GM23338 (cell line): Measurements from ENCODE around the gene RPS2. TPM values are rescaled to one million over a fixed set of nuclear protein-coding genes. Genes with fewer than 3 reads are reported as not detected.

Experiments used
- ATAC-seq: fragments of 200-7000 bp; cut with Tn5 transposase; 3 replicates; pipeline ENCODE4 v1.9.1; 2020
- DNase-seq: peaks from one replicate; pipeline ENCODE4 v3.0.0-alpha.2; 2015; ENCODE audit warnings: low spot score
- H2AFZ ChIP-seq: fragments of 200-600 bp; sonication (generic); 2 replicates; pipeline ENCODE4 v1.8.0; 2016; ENCODE audit warnings: antibody characterized with exemption, mild to moderate bottlenecking, moderate library complexity
- H3F3A ChIP-seq: fragments of 200-600 bp; sonication (generic); replicated peaks from 2 replicates; pipeline ENCODE4 v1.8.0; 2017; ENCODE audit warnings: antibody characterized with exemption, mixed run types, low read depth
- H3K27ac ChIP-seq: fragments of 200-600 bp; sonication (generic); 2 replicates; pipeline ENCODE4 v1.6.1; 2016; ENCODE audit warnings: low read depth
- H3K27me3 ChIP-seq: fragments of 200-600 bp; sonication (generic); 2 replicates; pipeline ENCODE4 v1.8.0; 2016; ENCODE audit warnings: mild to moderate bottlenecking, mixed run types, moderate library complexity; ENCODE audit not compliant: insufficient read depth
- H3K36me3 ChIP-seq: fragments of 200-600 bp; sonication (generic); 2 replicates; pipeline ENCODE4 v1.8.0; 2016; ENCODE audit warnings: mild to moderate bottlenecking; ENCODE audit not compliant: insufficient read depth
- H3K4me1 ChIP-seq: fragments of 200-600 bp; sonication (generic); 2 replicates; pipeline ENCODE4 v1.8.0; 2016; ENCODE audit warnings: mild to moderate bottlenecking, moderate library complexity; ENCODE audit not compliant: insufficient read depth
- H3K4me2 ChIP-seq: fragments of 200-600 bp; sonication (generic); 2 replicates; pipeline ENCODE4 v1.7.1; 2017; ENCODE audit warnings: mixed run types
- H3K4me3 ChIP-seq: fragments of 200-600 bp; sonication (generic); 2 replicates; pipeline ENCODE4 v1.6.1; 2016; ENCODE audit warnings: mixed run types
- H3K79me2 ChIP-seq: fragments of 200-600 bp; sonication (generic); replicated peaks from 2 replicates; pipeline ENCODE4 v1.8.0; 2017; ENCODE audit warnings: mild to moderate bottlenecking; ENCODE audit not compliant: insufficient read depth
- H3K9me2 ChIP-seq: fragments of 200-600 bp; sonication (generic); 2 replicates; pipeline ENCODE4 v1.8.0; 2017; ENCODE audit not compliant: insufficient read depth
- H4K20me1 ChIP-seq: fragments of 200-600 bp; sonication (generic); replicated peaks from 2 replicates; pipeline ENCODE4 v1.8.0; 2017; ENCODE audit warnings: mild to moderate bottlenecking; ENCODE audit not compliant: insufficient read depth
- H3K27ac Mint-ChIP-seq: 2 replicates; pipeline ENCODE4 v1.8.0; 2020; ENCODE audit warnings: inconsistent platforms, mild to moderate bottlenecking, moderate library complexity, mixed read lengths
- H3K27me3 Mint-ChIP-seq: 3 replicates; pipeline ENCODE4 v1.8.0; 2022; ENCODE audit warnings: low read depth, mild to moderate bottlenecking, moderate library complexity, mixed read lengths, inconsistent platforms; ENCODE audit not compliant: insufficient read depth, poor library complexity
- H3K36me3 Mint-ChIP-seq: 3 replicates; pipeline ENCODE4 v1.8.0; 2021; ENCODE audit warnings: low read depth, mild to moderate bottlenecking, inconsistent platforms, moderate library complexity, mixed read lengths
- H3K4me1 Mint-ChIP-seq: 3 replicates; pipeline ENCODE4 v1.8.0; 2020; ENCODE audit warnings: mild to moderate bottlenecking, inconsistent platforms, mixed read lengths
- H3K4me3 Mint-ChIP-seq: 3 replicates; pipeline ENCODE4 v1.8.0; 2021; ENCODE audit warnings: moderate library complexity, mild to moderate bottlenecking, inconsistent platforms, mixed read lengths
- H3K9me3 Mint-ChIP-seq: 3 replicates; pipeline ENCODE4 v1.8.0; 2020; ENCODE audit warnings: moderate library complexity, mild to moderate bottlenecking, inconsistent platforms, mixed read lengths
- EZH2 ChIP-seq: fragments of 200-600 bp; sonication (generic); IDR thresholded peaks from one replicate; pipeline ENCODE4 v1.8.0; 2017; ENCODE audit warnings: antibody characterized with exemption, mild to moderate bottlenecking, low read depth; ENCODE audit not compliant: unreplicated experiment
- EZH2phosphoT487 ChIP-seq: fragments of 200-600 bp; sonication (generic); IDR thresholded peaks from one replicate; pipeline ENCODE4 v1.8.1; 2018; ENCODE audit warnings: antibody characterized with exemption; ENCODE audit not compliant: unreplicated experiment
- NANOG ChIP-seq: IDR thresholded peaks from 2 replicates; pipeline ENCODE4 v1.6.1; 2016; ENCODE audit warnings: antibody characterized with exemption, borderline replicate concordance
- POLR2AphosphoS5 ChIP-seq: IDR thresholded peaks from 2 replicates; pipeline ENCODE4 v1.6.1; 2016; ENCODE audit warnings: antibody characterized with exemption, low read depth
- STAT1 ChIP-seq: IDR thresholded peaks from one replicate; pipeline ENCODE4 v1.6.1; 2016; ENCODE audit warnings: antibody characterized with exemption; ENCODE audit not compliant: unreplicated experiment
- ZNF114 ChIP-seq: fragments of 250-450 bp; sonication (Bioruptor Pico); IDR thresholded peaks from 2 replicates; pipeline ENCODE4 v1.5.0; 2020; ENCODE audit warnings: mild to moderate bottlenecking, moderate library complexity
- ZNF331 ChIP-seq: fragments of 250-450 bp; sonication (Bioruptor Pico); IDR thresholded peaks from 2 replicates; pipeline ENCODE4 v1.5.0; 2020; ENCODE audit warnings: low read depth, mild to moderate bottlenecking, moderate library complexity
- polyA plus RNA-seq: library from polyadenylated mRNA; unstranded; fragments of >200 nt; fragmentation: Nextera tagmentation; extraction: Ambion mirVana; gene quantifications from 2 replicates; pipeline ENCODE4 v1.2.1, GENCODE V29; 2016
- total RNA-seq: library from RNA; depleted of rRNA; stranded (reverse); fragments of >200 nt; shearing (Covaris generic); gene quantifications from 2 replicates; pipeline ENCODE4 v1.2.3, GENCODE V29; 2014
- TF ChIP-seq, protein P1 (sequence below), 2 experiments: fragments of 200-600 bp in 1 of 2; sonication (generic) in 1 of 2; conservative IDR thresholded peaks; 2 replicates each; pipeline versions ENCODE4 v1.5.1 to v1.6.1; 2016 to 2017; ENCODE audit warnings: antibody characterized with exemption in 2 of 2, low read depth in 2 of 2, mild to moderate bottlenecking in 2 of 2, moderate library complexity in 1 of 2
- TF ChIP-seq, protein P2 (sequence below): IDR thresholded peaks from 2 replicates; pipeline ENCODE4 v1.6.1; 2016; ENCODE audit warnings: antibody characterized with exemption
- TF ChIP-seq, protein P3 (sequence below): fragments of 250-450 bp; sonication (Bioruptor Pico); IDR thresholded peaks from 2 replicates; pipeline ENCODE4 v1.5.0; 2020; ENCODE audit warnings: mild to moderate bottlenecking, moderate library complexity

RPS2 gene
- total and polyA plus RNA-seq, 2 experiments from 2014 or later, result 3,786 to 3,992 TPM

DNA sequence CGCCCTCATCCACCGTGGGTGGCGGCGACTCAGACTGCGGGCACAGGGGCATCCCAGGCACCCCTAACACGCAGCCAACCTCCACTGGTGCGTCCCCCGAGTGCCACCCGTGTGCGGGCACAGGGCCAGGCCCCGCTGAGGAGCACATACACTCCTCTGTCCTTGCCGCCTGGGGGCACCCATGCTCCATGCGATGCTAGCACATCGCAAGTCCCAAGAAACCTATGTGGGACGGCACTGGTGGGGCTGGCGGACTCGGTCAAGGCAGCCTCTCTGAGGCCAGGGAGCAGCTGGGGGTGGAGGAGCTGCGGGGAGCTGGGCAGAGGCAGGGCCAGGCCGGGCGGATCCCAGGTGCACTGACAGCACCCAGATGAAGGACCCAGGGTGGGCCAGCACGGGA lies 41.0 kb upstream of the RPS2 start:
- Histone ChIP-seq H3K4me1 (peaks cover 22% of the 10 kb centered on the region), H3K4me3 (no peak overlapping the region), H3K9me2 (no peaks in the 10 kb centered on the region), H3K27ac (no peak overlapping the region), H3K4me2 (no peak overlapping the region), H3K79me2 (peaks cover 42% of the 10 kb centered on the region), H4K20me1 (peaks cover 36% of the 10 kb centered on the region), H3F3A (peaks cover 33% of the 10 kb centered on the region; the same call in 1 of the 2 replicates), H3K36me3 (no peaks in the 10 kb centered on the region), H2AFZ (no peak overlapping the region), H3K27me3 (no peaks in the 10 kb centered on the region)
- DNase-seq, result peak; percentile 72
- peak; percentile 11 for ATAC-seq
- H3K4me3 Mint-ChIP-seq, result no peak overlapping the region; the same call in 2 of the 3 replicates
- no peak overlapping the region for H3K27ac Mint-ChIP-seq
- peaks cover 25% of the 10 kb centered on the region for H3K36me3 Mint-ChIP-seq
- TF ChIP-seq ZNF114 (CRISPR knock-in tag), result no peak
- no peak for TF ChIP-seq ZNF331 (CRISPR knock-in tag)
- TF ChIP-seq, protein P1, sequence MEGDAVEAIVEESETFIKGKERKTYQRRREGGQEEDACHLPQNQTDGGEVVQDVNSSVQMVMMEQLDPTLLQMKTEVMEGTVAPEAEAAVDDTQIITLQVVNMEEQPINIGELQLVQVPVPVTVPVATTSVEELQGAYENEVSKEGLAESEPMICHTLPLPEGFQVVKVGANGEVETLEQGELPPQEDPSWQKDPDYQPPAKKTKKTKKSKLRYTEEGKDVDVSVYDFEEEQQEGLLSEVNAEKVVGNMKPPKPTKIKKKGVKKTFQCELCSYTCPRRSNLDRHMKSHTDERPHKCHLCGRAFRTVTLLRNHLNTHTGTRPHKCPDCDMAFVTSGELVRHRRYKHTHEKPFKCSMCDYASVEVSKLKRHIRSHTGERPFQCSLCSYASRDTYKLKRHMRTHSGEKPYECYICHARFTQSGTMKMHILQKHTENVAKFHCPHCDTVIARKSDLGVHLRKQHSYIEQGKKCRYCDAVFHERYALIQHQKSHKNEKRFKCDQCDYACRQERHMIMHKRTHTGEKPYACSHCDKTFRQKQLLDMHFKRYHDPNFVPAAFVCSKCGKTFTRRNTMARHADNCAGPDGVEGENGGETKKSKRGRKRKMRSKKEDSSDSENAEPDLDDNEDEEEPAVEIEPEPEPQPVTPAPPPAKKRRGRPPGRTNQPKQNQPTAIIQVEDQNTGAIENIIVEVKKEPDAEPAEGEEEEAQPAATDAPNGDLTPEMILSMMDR (conservative IDR thresholded peaks at IDR 0.05; ENCODE audit: low read depth in 2 of 2), result peak; percentile 46 to 71
- no peak for TF ChIP-seq STAT1
- TF ChIP-seq, protein P2, sequence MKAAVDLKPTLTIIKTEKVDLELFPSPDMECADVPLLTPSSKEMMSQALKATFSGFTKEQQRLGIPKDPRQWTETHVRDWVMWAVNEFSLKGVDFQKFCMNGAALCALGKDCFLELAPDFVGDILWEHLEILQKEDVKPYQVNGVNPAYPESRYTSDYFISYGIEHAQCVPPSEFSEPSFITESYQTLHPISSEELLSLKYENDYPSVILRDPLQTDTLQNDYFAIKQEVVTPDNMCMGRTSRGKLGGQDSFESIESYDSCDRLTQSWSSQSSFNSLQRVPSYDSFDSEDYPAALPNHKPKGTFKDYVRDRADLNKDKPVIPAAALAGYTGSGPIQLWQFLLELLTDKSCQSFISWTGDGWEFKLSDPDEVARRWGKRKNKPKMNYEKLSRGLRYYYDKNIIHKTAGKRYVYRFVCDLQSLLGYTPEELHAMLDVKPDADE, result no peak
- TF ChIP-seq NANOG, result no peak
- peaks cover 37% of the 10 kb centered on the region for H3K4me1 Mint-ChIP-seq
- H3K27me3 Mint-ChIP-seq, result peaks cover 13% of the 10 kb centered on the region
- no peaks in the 10 kb centered on the region for H3K9me3 Mint-ChIP-seq

DNA sequence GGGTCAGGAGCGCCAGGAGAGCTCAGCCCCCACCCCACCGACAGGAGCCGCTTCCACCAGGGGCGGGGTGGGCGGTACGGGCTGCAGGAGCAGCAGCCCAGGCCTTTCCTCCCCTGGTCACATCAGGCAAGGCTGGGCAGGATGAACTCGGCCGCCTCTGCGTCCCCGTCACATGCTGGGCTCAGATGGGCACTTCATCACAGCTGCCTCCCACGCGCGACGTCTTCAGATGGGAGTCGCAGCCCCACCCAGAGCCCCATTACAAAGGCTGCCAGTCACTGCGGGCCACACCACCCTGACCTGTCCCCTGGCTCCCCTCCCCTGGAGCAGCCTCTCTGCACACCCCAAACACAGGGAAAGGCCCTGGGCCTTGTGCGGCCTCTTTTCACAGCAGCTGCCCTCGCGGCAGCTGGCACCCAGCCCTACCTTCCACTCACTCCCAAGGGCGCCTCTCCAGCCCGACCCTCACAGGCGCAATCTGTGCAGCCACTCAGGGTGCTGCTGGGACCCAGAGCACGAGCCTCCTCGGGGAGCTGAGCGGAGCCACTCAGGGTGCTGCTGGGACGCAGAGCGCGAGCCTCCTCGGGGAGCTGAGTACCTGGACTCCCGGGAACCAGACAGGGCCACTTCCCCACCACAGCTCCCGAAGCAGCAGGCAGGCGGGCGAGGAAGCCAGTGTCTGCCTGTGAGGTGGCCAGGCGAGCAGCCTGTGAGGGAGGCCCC lies 40.3 kb upstream of the RPS2 start:
- Histone ChIP-seq H3K4me3 (no peak overlapping the region), H3K27ac (no peak overlapping the region), H4K20me1 (peaks cover 38% of the 10 kb centered on the region), H3K9me2 (no peaks in the 10 kb centered on the region), H3K79me2 (peaks cover 42% of the 10 kb centered on the region), H3K36me3 (no peaks in the 10 kb centered on the region), H3K4me2 (0 out of 2 replicates have a peak overlapping the region, but pooled peaks have one; percentile 69), H3K4me1 (peaks cover 18% of the 10 kb centered on the region), H3K27me3 (no peaks in the 10 kb centered on the region), H2AFZ (no peak overlapping the region), H3F3A (peaks cover 28% of the 10 kb centered on the region; the same call in 1 of the 2 replicates)
- H3K4me1 Mint-ChIP-seq, result peaks cover 32% of the 10 kb centered on the region
- H3K4me3 Mint-ChIP-seq, result no peak overlapping the region
- peaks cover 13% of the 10 kb centered on the region for H3K27me3 Mint-ChIP-seq
- no peak overlapping the region for H3K27ac Mint-ChIP-seq
- no peak for ATAC-seq
- peaks cover 29% of the 10 kb centered on the region for H3K36me3 Mint-ChIP-seq
- H3K9me3 Mint-ChIP-seq, result no peaks in the 10 kb centered on the region
- DNase-seq, result no peak
- no peak for TF ChIP-seq EZH2phosphoT487
- no peak for TF ChIP-seq POLR2AphosphoS5
- no peak for TF ChIP-seq EZH2
- TF ChIP-seq, protein P3, sequence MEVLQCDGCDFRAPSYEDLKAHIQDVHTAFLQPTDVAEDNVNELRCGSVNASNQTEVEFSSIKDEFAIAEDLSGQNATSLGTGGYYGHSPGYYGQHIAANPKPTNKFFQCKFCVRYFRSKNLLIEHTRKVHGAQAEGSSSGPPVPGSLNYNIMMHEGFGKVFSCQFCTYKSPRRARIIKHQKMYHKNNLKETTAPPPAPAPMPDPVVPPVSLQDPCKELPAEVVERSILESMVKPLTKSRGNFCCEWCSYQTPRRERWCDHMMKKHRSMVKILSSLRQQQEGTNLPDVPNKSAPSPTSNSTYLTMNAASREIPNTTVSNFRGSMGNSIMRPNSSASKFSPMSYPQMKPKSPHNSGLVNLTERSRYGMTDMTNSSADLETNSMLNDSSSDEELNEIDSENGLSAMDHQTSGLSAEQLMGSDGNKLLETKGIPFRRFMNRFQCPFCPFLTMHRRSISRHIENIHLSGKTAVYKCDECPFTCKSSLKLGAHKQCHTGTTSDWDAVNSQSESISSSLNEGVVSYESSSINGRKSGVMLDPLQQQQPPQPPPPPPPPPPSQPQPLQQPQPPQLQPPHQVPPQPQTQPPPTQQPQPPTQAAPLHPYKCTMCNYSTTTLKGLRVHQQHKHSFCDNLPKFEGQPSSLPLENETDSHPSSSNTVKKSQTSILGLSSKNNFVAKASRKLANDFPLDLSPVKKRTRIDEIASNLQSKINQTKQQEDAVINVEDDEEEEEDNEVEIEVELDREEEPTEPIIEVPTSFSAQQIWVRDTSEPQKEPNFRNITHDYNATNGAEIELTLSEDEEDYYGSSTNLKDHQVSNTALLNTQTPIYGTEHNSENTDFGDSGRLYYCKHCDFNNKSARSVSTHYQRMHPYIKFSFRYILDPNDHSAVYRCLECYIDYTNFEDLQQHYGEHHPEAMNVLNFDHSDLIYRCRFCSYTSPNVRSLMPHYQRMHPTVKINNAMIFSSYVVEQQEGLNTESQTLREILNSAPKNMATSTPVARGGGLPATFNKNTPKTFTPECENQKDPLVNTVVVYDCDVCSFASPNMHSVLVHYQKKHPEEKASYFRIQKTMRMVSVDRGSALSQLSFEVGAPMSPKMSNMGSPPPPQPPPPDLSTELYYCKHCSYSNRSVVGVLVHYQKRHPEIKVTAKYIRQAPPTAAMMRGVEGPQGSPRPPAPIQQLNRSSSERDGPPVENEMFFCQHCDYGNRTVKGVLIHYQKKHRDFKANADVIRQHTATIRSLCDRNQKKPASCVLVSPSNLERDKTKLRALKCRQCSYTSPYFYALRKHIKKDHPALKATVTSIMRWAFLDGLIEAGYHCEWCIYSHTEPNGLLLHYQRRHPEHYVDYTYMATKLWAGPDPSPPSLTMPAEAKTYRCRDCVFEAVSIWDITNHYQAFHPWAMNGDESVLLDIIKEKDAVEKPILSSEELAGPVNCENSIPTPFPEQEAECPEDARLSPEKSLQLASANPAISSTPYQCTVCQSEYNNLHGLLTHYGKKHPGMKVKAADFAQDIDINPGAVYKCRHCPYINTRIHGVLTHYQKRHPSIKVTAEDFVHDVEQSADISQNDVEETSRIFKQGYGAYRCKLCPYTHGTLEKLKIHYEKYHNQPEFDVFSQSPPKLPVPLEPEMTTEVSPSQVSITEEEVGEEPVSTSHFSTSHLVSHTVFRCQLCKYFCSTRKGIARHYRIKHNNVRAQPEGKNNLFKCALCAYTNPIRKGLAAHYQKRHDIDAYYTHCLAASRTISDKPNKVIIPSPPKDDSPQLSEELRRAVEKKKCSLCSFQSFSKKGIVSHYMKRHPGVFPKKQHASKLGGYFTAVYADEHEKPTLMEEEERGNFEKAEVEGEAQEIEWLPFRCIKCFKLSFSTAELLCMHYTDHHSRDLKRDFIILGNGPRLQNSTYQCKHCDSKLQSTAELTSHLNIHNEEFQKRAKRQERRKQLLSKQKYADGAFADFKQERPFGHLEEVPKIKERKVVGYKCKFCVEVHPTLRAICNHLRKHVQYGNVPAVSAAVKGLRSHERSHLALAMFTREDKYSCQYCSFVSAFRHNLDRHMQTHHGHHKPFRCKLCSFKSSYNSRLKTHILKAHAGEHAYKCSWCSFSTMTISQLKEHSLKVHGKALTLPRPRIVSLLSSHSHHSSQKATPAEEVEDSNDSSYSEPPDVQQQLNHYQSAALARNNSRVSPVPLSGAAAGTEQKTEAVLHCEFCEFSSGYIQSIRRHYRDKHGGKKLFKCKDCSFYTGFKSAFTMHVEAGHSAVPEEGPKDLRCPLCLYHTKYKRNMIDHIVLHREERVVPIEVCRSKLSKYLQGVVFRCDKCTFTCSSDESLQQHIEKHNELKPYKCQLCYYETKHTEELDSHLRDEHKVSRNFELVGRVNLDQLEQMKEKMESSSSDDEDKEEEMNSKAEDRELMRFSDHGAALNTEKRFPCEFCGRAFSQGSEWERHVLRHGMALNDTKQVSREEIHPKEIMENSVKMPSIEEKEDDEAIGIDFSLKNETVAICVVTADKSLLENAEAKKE (CRISPR knock-in tag), result no peak
- TF ChIP-seq NANOG, result no peak
